Measurements from ENCODE around the gene DTHD1.

The DTHD1 gene

GRCh38 chr4:36353998-36354397 lies 72.6 kb downstream of the DTHD1 start:
- no peak for DNase-seq

- no peak for DNase-seq
These were observed 76.8 kb downstream of the DTHD1 start for GRCh38 chr4:36358173-36358572.

- DNase-seq, result no peak
These were observed 79.3 kb downstream of the DTHD1 start for GRCh38 chr4:36360755-36361154.

GRCh38 chr4:36363024-36363423 lies 81.6 kb downstream of the DTHD1 start:
- DNase-seq, result no peak

- DNase-seq, result no peak
These were observed 93.6 kb downstream of the DTHD1 start for GRCh38 chr4:36374836-36375511.

GRCh38 chr4:36385951-36386571 lies 104.6 kb downstream of the DTHD1 start:
- no peak for DNase-seq

- no peak for DNase-seq
These were observed 105.3 kb downstream of the DTHD1 start for GRCh38 chr4:36386691-36387090.

GRCh38 chr4:36388710-36389109 lies 107.3 kb downstream of the DTHD1 start:
- DNase-seq, result no peak

GRCh38 chr4:36391411-36391810 lies 110.0 kb downstream of the DTHD1 start:
- DNase-seq, result no peak

GRCh38 chr4:36392024-36392423 lies 110.6 kb downstream of the DTHD1 start:
- no peak for DNase-seq

GRCh38 chr4:36392916-36393315 lies 111.5 kb downstream of the DTHD1 start:
- DNase-seq, result no peak
